Breast epithelium (tissue), 3 donors: ENCODE data around the gene CARM1.

ENCODE experiments used
- CTCF ChIP-seq, 3 donors: fragments of 450-650 bp; IDR thresholded peaks; one replicate each; pipeline ENCODE4 v1.5.1; 2016 to 2017; ENCODE audit warnings: antibody characterized with exemption in 3 of 3, mild to moderate bottlenecking in 3 of 3, moderate library complexity in 3 of 3
- POLR2A ChIP-seq: fragments of 450-650 bp; IDR thresholded peaks from one replicate; pipeline ENCODE4 v1.6.1; 2016; ENCODE audit warnings: antibody characterized with exemption, mild to moderate bottlenecking, moderate library complexity
- POLR2AphosphoS5 ChIP-seq, 3 donors: sonication (generic); formaldehyde crosslinking; IDR thresholded peaks; one replicate each; pipeline ENCODE4 v1.6.1; 2017; ENCODE audit warnings: antibody characterized with exemption in 3 of 3

GRCh38 chr19:10829967-10830366 lies 41.4 kb upstream of the CARM1 start:
- TF ChIP-seq CTCF (IDR thresholded peaks at IDR 0.05) (no peak), POLR2AphosphoS5 (IDR thresholded peaks at IDR 0.05) (no peak), POLR2A (no peak)
